SU-DHL-6 (cell line): Measurements from ENCODE around the gene AATK.

Source experiments
- H2AFZ ChIP-seq: fragments of 200-600 bp; sonication (generic); 2 replicates; pipeline ENCODE4 v1.6.1; 2014; ENCODE audit warnings: low read depth, mild to moderate bottlenecking, moderate library complexity, mixed read lengths, antibody characterized with exemption, low read length; ENCODE audit not compliant: severe bottlenecking
- H3F3A ChIP-seq: fragments of 200-600 bp; shearing (Covaris generic); 2 replicates; pipeline ENCODE4 v1.6.0; 2016; ENCODE audit warnings: antibody characterized with exemption, mild to moderate bottlenecking; ENCODE audit not compliant: insufficient read depth
- H3K27ac ChIP-seq: fragments of 200-600 bp; sonication (generic); 2 replicates; pipeline ENCODE4 v1.5.1; 2016; ENCODE audit warnings: low read depth, mild to moderate bottlenecking, low read length, moderate library complexity, mixed read lengths
- H3K27me3 ChIP-seq: fragments of 200-600 bp; sonication (generic), shearing (Covaris generic); 2 replicates; pipeline ENCODE4 v1.6.0; 2014; ENCODE audit warnings: mild to moderate bottlenecking, low read length
- H3K36me3 ChIP-seq: fragments of 200-600 bp; sonication (generic); 2 replicates; pipeline ENCODE4 v1.6.1; 2014; ENCODE audit warnings: mild to moderate bottlenecking, low read length, mixed read lengths
- H3K4me2 ChIP-seq: fragments of 300-600, 200-600 bp; shearing (Covaris generic), sonication (generic); 2 replicates; pipeline ENCODE4 v1.6.0; 2014; ENCODE audit warnings: low read length, low read depth, mild to moderate bottlenecking; ENCODE audit not compliant: poor library complexity, severe bottlenecking
- H3K4me3 ChIP-seq: fragments of 200-600 bp; sonication (generic); 2 replicates; pipeline ENCODE4 v1.5.1; 2014; ENCODE audit warnings: antibody characterized with exemption, low read length, mild to moderate bottlenecking, mixed read lengths; ENCODE audit not compliant: insufficient read depth, poor library complexity, severe bottlenecking
- H3K79me2 ChIP-seq: fragments of 200-600 bp; sonication (generic); 2 replicates; pipeline ENCODE4 v1.6.1; 2014; ENCODE audit warnings: mild to moderate bottlenecking, low read length, moderate library complexity; ENCODE audit not compliant: insufficient read depth
- H3K9ac ChIP-seq: fragments of 200-600 bp; sonication (generic); 2 replicates; pipeline ENCODE4 v1.7.0; 2014; ENCODE audit warnings: mild to moderate bottlenecking, low read length
- H3K9me2 ChIP-seq: fragments of 200-600 bp; sonication (generic); replicated peaks from 2 replicates; pipeline ENCODE4 v1.6.1; 2014; ENCODE audit warnings: low read length; ENCODE audit not compliant: insufficient read depth
- H3K9me3 ChIP-seq: fragments of 200-600 bp; sonication (generic); 2 replicates; pipeline ENCODE4 v1.6.1; 2014; ENCODE audit warnings: low read length, mixed read lengths; ENCODE audit not compliant: insufficient read depth
- H4K20me1 ChIP-seq: fragments of 200-600 bp; sonication (generic); 2 replicates; pipeline ENCODE4 v1.6.1; 2014; ENCODE audit warnings: low read depth, mild to moderate bottlenecking, antibody characterized with exemption, low read length, moderate library complexity, mixed read lengths
- CTCF ChIP-seq: fragments of 200-600 bp; sonication (generic); IDR thresholded peaks from one replicate; pipeline ENCODE4 v1.5.1; 2017; ENCODE audit warnings: antibody characterized with exemption, mild to moderate bottlenecking, low read length, moderate library complexity; ENCODE audit not compliant: insufficient read depth, poor library complexity, severe bottlenecking
- EZH2phosphoT487 ChIP-seq: fragments of 200-600 bp; sonication (generic), shearing (Covaris generic); conservative IDR thresholded peaks from 2 replicates; pipeline ENCODE4 v1.6.1; 2018; ENCODE audit warnings: mild to moderate bottlenecking, antibody characterized with exemption, low read length, moderate library complexity, mixed read lengths

AATK gene

GRCh38 chr17:81188491-81188840 is 22.4 kb upstream of the AATK start:
- TF ChIP-seq CTCF (no peak), EZH2phosphoT487 (no peak)

GRCh38 chr17:81187586-81188490 is 21.8 kb upstream of the AATK start:
- Histone ChIP-seq H3F3A (no peaks in the 10 kb centered on the region), H3K27ac (no peak overlapping the region), H3K9me2 (no peaks in the 10 kb centered on the region), H3K79me2 (no peaks in the 10 kb centered on the region), H3K9ac (no peak overlapping the region), H3K27me3 (no peaks in the 10 kb centered on the region), H3K36me3 (no peaks in the 10 kb centered on the region), H4K20me1 (no peaks in the 10 kb centered on the region), H3K9me3 (no peaks in the 10 kb centered on the region), H3K4me3 (no peak overlapping the region), H3K4me2 (no peak overlapping the region), H2AFZ (no peak overlapping the region)
- no peak for TF ChIP-seq CTCF
- no peak for TF ChIP-seq EZH2phosphoT487

More at GRCh38 chr17:81188491-81188840, 22.4 kb upstream of the AATK start:
- Histone ChIP-seq H4K20me1 (no peaks in the 10 kb centered on the region), H3F3A (no peaks in the 10 kb centered on the region), H3K27ac (no peak overlapping the region), H3K79me2 (no peaks in the 10 kb centered on the region), H3K9me3 (no peaks in the 10 kb centered on the region), H2AFZ (no peak overlapping the region), H3K4me3 (no peak overlapping the region), H3K27me3 (no peaks in the 10 kb centered on the region), H3K4me2 (no peak overlapping the region), H3K9ac (no peak overlapping the region), H3K9me2 (no peaks in the 10 kb centered on the region), H3K36me3 (no peaks in the 10 kb centered on the region)

- no peaks in the 10 kb centered on the region for H3K79me2 ChIP-seq
- no peaks in the 10 kb centered on the region for H3K36me3 ChIP-seq
- no peaks in the 10 kb centered on the region for H4K20me1 ChIP-seq
- no peaks in the 10 kb centered on the region for H3K27me3 ChIP-seq
- H3K4me2 ChIP-seq: no peak overlapping the region
- no peak overlapping the region for H2AFZ ChIP-seq
- no peaks in the 10 kb centered on the region for H3K9me2 ChIP-seq
- no peak overlapping the region for H3K27ac ChIP-seq
- H3K9me3 ChIP-seq: no peaks in the 10 kb centered on the region
- no peak for TF ChIP-seq CTCF
- TF ChIP-seq EZH2phosphoT487: no peak
- no peak overlapping the region for H3K4me3 ChIP-seq
- H3F3A ChIP-seq: no peaks in the 10 kb centered on the region
- H3K9ac ChIP-seq: no peak overlapping the region
Measured at GRCh38 chr17:81187120-81187519, 21.1 kb upstream of the AATK start.
